SK-N-SH (cell line): ENCODE results near the gene EMILIN2. TPM values are rescaled to one million over a fixed set of nuclear protein-coding genes. Genes with fewer than 3 reads are reported as not detected.

Experiments used
- CTCF ChIA-PET: fragments of 300-600, 350-600 bp; formaldehyde crosslinking; extraction: SDS; loops from one replicate; lab custom pipeline; 2021; lab: Yijun Ruan, JAX
- POLR2A ChIA-PET: fragments of 350-600 bp; sonication (Branson Sonifier 250); formaldehyde crosslinking; extraction: SDS; loops from one replicate; lab custom pipeline; 2020; ENCODE audit warnings: antibody characterized with exemption, inconsistent platforms; lab: Yijun Ruan, JAX
- DNase-seq: peaks from one replicate; pipeline ENCODE4 v3.0.0; 2012
- H2AFZ ChIP-seq: fragments of 200-600 bp; sonication (generic); 2 replicates; pipeline ENCODE4 v1.8.1; 2016; ENCODE audit warnings: antibody characterized with exemption, mild to moderate bottlenecking, low read depth
- H3F3A ChIP-seq: fragments of 200-600 bp; sonication (generic); replicated peaks from 2 replicates; pipeline ENCODE3; 2016; ENCODE audit warnings: antibody characterized with exemption, mild to moderate bottlenecking; ENCODE audit not compliant: insufficient read depth
- H3K27ac ChIP-seq, 2 experiments: fragments of 200-500 bp in 1 of 2; fragments of 200-600 bp in 1 of 2; sonication (Bioruptor generic) in 1 of 2; sonication (generic), shearing (Covaris generic) in 1 of 2; 2 replicates each; pipeline versions ENCODE4 v1.5.1 to v1.6.1; 2014 to 2016; ENCODE audit warnings: low read depth in 2 of 2, inconsistent platforms in 1 of 2, low read length in 1 of 2, mild to moderate bottlenecking in 1 of 2, mixed read lengths in 1 of 2
- H3K27me3 ChIP-seq: fragments of 200-600 bp; sonication (generic), shearing (Covaris generic); 2 replicates; pipeline ENCODE4 v1.6.1; 2016; ENCODE audit warnings: mixed run types; ENCODE audit not compliant: insufficient read depth
- H3K36me3 ChIP-seq, 2 experiments: fragments of 200-500 bp in 1 of 2; fragments of 200-600 bp in 1 of 2; sonication (Bioruptor generic) in 1 of 2; sonication (generic) in 1 of 2; replicated peaks in 1 of 2; 2 replicates each; pipeline versions ENCODE3 to v1.5.1; 2014 to 2016; ENCODE audit warnings: low read length in 1 of 2, mild to moderate bottlenecking in 1 of 2; ENCODE audit not compliant: insufficient read depth in 2 of 2, control insufficient read depth in 1 of 2
- H3K4me1 ChIP-seq, 2 experiments: fragments of 200-500 bp in 1 of 2; fragments of 200-600 bp in 1 of 2; sonication (Bioruptor generic) in 1 of 2; sonication (generic), shearing (Covaris generic) in 1 of 2; 2 replicates each; pipeline versions ENCODE4 v1.5.1 to v1.6.1; 2014 to 2016; ENCODE audit warnings: low read depth in 1 of 2, low read length in 1 of 2, mixed run types in 1 of 2; ENCODE audit not compliant: insufficient read depth in 2 of 2, control insufficient read depth in 1 of 2
- H3K4me2 ChIP-seq: fragments of 200-600 bp; sonication (generic), shearing (Covaris generic); 2 replicates; pipeline ENCODE4 v1.6.1; 2017; ENCODE audit warnings: mixed run types
- H3K4me3 ChIP-seq, 2 experiments: fragments of 200-500 bp in 1 of 2; fragments of 200-600 bp in 1 of 2; sonication (Bioruptor generic) in 1 of 2; sonication (generic), shearing (Covaris generic) in 1 of 2; 2 replicates each; pipeline versions ENCODE4 v1.5.1 to v1.8.1; 2014 to 2016; ENCODE audit warnings: low read depth in 2 of 2, inconsistent platforms in 1 of 2, low read length in 1 of 2, mild to moderate bottlenecking in 1 of 2, mixed read lengths in 1 of 2, moderate library complexity in 1 of 2
- H3K79me2 ChIP-seq: fragments of 200-600 bp; sonication (generic); 2 replicates; pipeline ENCODE4 v1.8.1; 2017; ENCODE audit warnings: mild to moderate bottlenecking; ENCODE audit not compliant: insufficient read depth
- H3K9ac ChIP-seq: fragments of 200-600 bp; sonication (generic); 2 replicates; pipeline ENCODE4 v1.6.1; 2017; ENCODE audit warnings: mixed run types
- H3K9me2 ChIP-seq: fragments of 200-600 bp; sonication (generic); 2 replicates; pipeline ENCODE4 v1.6.1; 2017; ENCODE audit warnings: mixed run types
- H3K9me3 ChIP-seq: fragments of 200-600 bp; sonication (generic); 2 replicates; pipeline ENCODE4 v1.6.1; 2017; ENCODE audit warnings: mixed run types, mild to moderate bottlenecking, moderate library complexity
- H4K20me1 ChIP-seq: fragments of 200-600 bp; sonication (generic); 2 replicates; pipeline ENCODE4 v1.6.1; 2017; ENCODE audit warnings: mild to moderate bottlenecking, mixed run types; ENCODE audit not compliant: insufficient read depth
- CTCF ChIP-seq: fragments of 200-600 bp; sonication (generic); IDR thresholded peaks from 2 replicates; pipeline ENCODE4 v1.6.1; 2017; ENCODE audit warnings: antibody characterized with exemption, mild to moderate bottlenecking, moderate library complexity
- ELF1 ChIP-seq: IDR thresholded peaks from 2 replicates; pipeline ENCODE4 v1.4.0; 2012
- EP300 ChIP-seq, 2 experiments: IDR thresholded peaks; 2 replicates each; pipeline versions ENCODE4 v1.4.0 to v1.6.1; 2012; ENCODE audit warnings: borderline replicate concordance in 1 of 2, low read depth in 1 of 2, low read length in 1 of 2
- FOXJ3 ChIP-seq: sonication (generic); formaldehyde crosslinking; IDR thresholded peaks from 2 replicates; pipeline ENCODE4 v1.5.1; 2020; ENCODE audit warnings: mild to moderate bottlenecking, missing genetic modification reagents
- FOXM1 ChIP-seq: IDR thresholded peaks from 2 replicates; pipeline ENCODE4 v1.4.0; 2012; ENCODE audit warnings: low read depth, mild to moderate bottlenecking
- JUND ChIP-seq: IDR thresholded peaks from 2 replicates; pipeline ENCODE4 v1.4.0; 2012
- RAD21 ChIP-seq: IDR thresholded peaks from 2 replicates; pipeline ENCODE4 v1.6.1; 2012; ENCODE audit warnings: mild to moderate bottlenecking, low read length
- REST ChIP-seq: IDR thresholded peaks from 2 replicates; pipeline ENCODE4 v1.6.1; 2012; ENCODE audit warnings: mild to moderate bottlenecking, low read depth, low read length, moderate library complexity
- RXRA ChIP-seq: IDR thresholded peaks from 2 replicates; pipeline ENCODE4 v1.4.0; 2012; ENCODE audit warnings: low read depth, mild to moderate bottlenecking, borderline replicate concordance
- SMC3 ChIP-seq: IDR thresholded peaks from 2 replicates; pipeline ENCODE4 v1.6.1; 2012; ENCODE audit warnings: low read depth, low read length, improper control_type of control experiment
- TCF12 ChIP-seq: IDR thresholded peaks from 2 replicates; pipeline ENCODE4 v1.4.0; 2012
- USF1 ChIP-seq: IDR thresholded peaks from 2 replicates; pipeline ENCODE4 v1.4.0; 2012; ENCODE audit warnings: low read depth, borderline replicate concordance
- WGBS: methylation state at CpG from one replicate; pipeline ENCODE4 v1.1.6; 2017; ENCODE audit warnings: low lambda C conversion rate; 5-methylcytosine and 5-hydroxymethylcytosine counted together
- polyA plus RNA-seq, 3 experiments: library from polyadenylated mRNA; depleted of rRNA; stranded (reverse); fragments of >200 nt; gene quantifications; 2 replicates each; pipeline ENCODE4 v1.2.3, GENCODE V29; 2012
- TF ChIP-seq, protein P1 (sequence below): IDR thresholded peaks from 2 replicates; pipeline ENCODE4 v1.4.0; 2012; ENCODE audit warnings: low read depth

EMILIN2 gene
- polyA plus RNA-seq, 1 of the 3 experiments (the other 2 are of a cell fraction), result 1.4 TPM

- Histone ChIP-seq H3K4me2 (no peak overlapping the region), H3K4me1 (no peaks in the 10 kb centered on the region), H3K9ac (no peak overlapping the region)
- TF ChIP-seq RXRA (no peak), REST (no peak), SMC3 (no peak), JUND (no peak), CTCF (no peak), USF1 (no peak)
- TF ChIP-seq, all 33 proteins: peak for 0
- WGBS, result 100% methylated on average over 2 of the region's 5 CpGs
- ChIA-PET POLR2A (no interaction called here), CTCF (interaction anchor here (1.0 to 2.6 kb wide), 6 partner anchors 14 to 326 kb away, joined by 3 to 7 read pairs (median 4); no protein-coding TSS in a partner anchor)
- no peak for DNase-seq
- Histone ChIP-seq H2AFZ (no peak overlapping the region), H3K4me3 (no peak overlapping the region), H3F3A (no peaks in the 10 kb centered on the region), H3K9me2 (no peaks in the 10 kb centered on the region), H3K36me3 (peaks cover 34 to 88% of the 10 kb centered on the region in 2 experiments), H3K27ac (no peak overlapping the region), H3K27me3 (no peaks in the 10 kb centered on the region), H3K79me2 (no peaks in the 10 kb centered on the region), H4K20me1 (no peaks in the 10 kb centered on the region), H3K9me3 (no peaks in the 10 kb centered on the region)
These were observed 72.8 kb downstream of the EMILIN2 start for GRCh38 chr18:2919600-2919999.

DNA sequence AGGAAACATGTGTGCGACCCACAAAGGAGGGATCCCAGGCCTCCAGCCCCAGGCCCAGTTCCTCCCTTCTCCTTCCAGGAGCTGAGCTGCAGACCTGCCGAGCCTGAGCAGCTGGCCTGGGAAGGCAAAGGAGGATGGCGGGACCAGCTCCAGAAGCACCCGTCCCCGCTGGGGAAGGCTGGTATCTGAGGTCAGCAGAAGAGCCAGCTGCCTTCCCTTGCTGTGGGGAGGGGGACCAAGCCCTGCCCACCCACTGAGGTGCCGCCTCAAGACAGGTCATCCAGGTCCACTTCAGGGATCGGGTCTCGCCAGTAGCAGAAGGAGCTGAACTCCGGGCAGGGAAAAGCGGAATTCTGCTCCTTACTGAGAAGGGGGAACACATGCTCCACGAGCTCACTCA, 73.2 kb downstream of the EMILIN2 start:
- Histone ChIP-seq H3K9me3 (no peaks in the 10 kb centered on the region), H3K79me2 (no peaks in the 10 kb centered on the region), H3K4me2 (no peak overlapping the region), H3K27ac (no peak overlapping the region), H4K20me1 (no peaks in the 10 kb centered on the region), H2AFZ (no peak overlapping the region), H3K9me2 (no peaks in the 10 kb centered on the region), H3K4me3 (no peak overlapping the region), H3K27me3 (no peaks in the 10 kb centered on the region), H3K9ac (no peak overlapping the region), H3K36me3 (peaks cover 34 to 88% of the 10 kb centered on the region in 2 experiments), H3F3A (no peaks in the 10 kb centered on the region), H3K4me1 (no peaks in the 10 kb centered on the region)
- WGBS, result 76% methylated on average over 6 of the region's 11 CpGs
- ChIA-PET POLR2A (no interaction called here), CTCF (interaction anchor here (1.0 to 2.6 kb wide), 6 partner anchors 14 to 326 kb away, joined by 3 to 7 read pairs (median 4); no protein-coding TSS in a partner anchor)
- TF ChIP-seq TCF12 (no peak), REST (no peak), FOXJ3 (CRISPR knock-in tag) (no peak), ELF1 (no peak), RAD21 (no peak), EP300 (IDR thresholded peaks at IDR 0.05; ENCODE audit: borderline replicate concordance in 1 of 2, low read depth in 1 of 2, low read length in 1 of 2) (no peak), FOXM1 (no peak)
- TF ChIP-seq, protein P1, sequence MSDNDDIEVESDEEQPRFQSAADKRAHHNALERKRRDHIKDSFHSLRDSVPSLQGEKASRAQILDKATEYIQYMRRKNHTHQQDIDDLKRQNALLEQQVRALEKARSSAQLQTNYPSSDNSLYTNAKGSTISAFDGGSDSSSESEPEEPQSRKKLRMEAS, result no peak
- DNase-seq, result no peak
